SJCRH30 (cell line): ENCODE measurements around the gene PVR. TPM values are rescaled to one million over a fixed set of nuclear protein-coding genes. Genes with fewer than 3 reads are reported as not detected.
"Not testable (repeated sequence)": the region's sequence is repeated elsewhere in the genome, so short reads cannot be mapped to it uniquely, and the experiment has no call there.

Source experiments
- DNase-seq, 2 experiments: peaks; one replicate each; pipeline ENCODE4 v3.0.0-alpha.2; 2015 to 2020
- H3K27ac ChIP-seq: fragments of 250-450 bp; sonication (Bioruptor Pico); 2 replicates; pipeline ENCODE4 v1.5.1; 2020; ENCODE audit warnings: mild to moderate bottlenecking, moderate library complexity
- H3K27me3 ChIP-seq: fragments of 250-450 bp; sonication (Bioruptor Pico); 2 replicates; pipeline ENCODE4 v1.5.1; 2020; ENCODE audit warnings: mild to moderate bottlenecking, moderate library complexity
- H3K36me3 ChIP-seq: fragments of 250-450 bp; sonication (Bioruptor Pico); 2 replicates; pipeline ENCODE4 v1.5.1; 2020; ENCODE audit warnings: mild to moderate bottlenecking, moderate library complexity
- H3K4me1 ChIP-seq: fragments of 250-450 bp; sonication (Bioruptor Pico); 2 replicates; pipeline ENCODE4 v1.5.1; 2020; ENCODE audit warnings: mild to moderate bottlenecking, moderate library complexity
- H3K4me3 ChIP-seq: fragments of 250-450 bp; sonication (Bioruptor Pico); 2 replicates; pipeline ENCODE4 v1.5.1; 2020; ENCODE audit warnings: mild to moderate bottlenecking, moderate library complexity
- H3K9me3 ChIP-seq: fragments of 250-450 bp; sonication (Bioruptor Pico); replicated peaks from 2 replicates; pipeline ENCODE4 v1.5.1; 2020; ENCODE audit warnings: mild to moderate bottlenecking, moderate library complexity
- total RNA-seq: library from RNA; depleted of rRNA; stranded (reverse); fragments of >200 nt; shearing (Covaris generic); gene quantifications from 2 replicates; pipeline ENCODE4 v1.2.3, GENCODE V29; 2014; rRNA removed

The PVR gene
- total RNA-seq, 1 experiment from 2014 or later = 45.4 TPM

GRCh38 chr19:44702551-44703176, 59.0 kb downstream of the PVR start:
- H3K9me3 ChIP-seq = no peaks in the 10 kb centered on the region
- peaks cover 22% of the 10 kb centered on the region for H3K4me1 ChIP-seq
- H3K36me3 ChIP-seq = no peaks in the 10 kb centered on the region
- 0 out of 2 replicates have a peak, but pooled peaks cover 4% of the 10 kb centered on the region for H3K27me3 ChIP-seq
- no peak overlapping the region for H3K4me3 ChIP-seq
- DNase-seq = no peak
- H3K27ac ChIP-seq = no peak overlapping the region

GRCh38 chr19:44703336-44704078, 59.8 kb downstream of the PVR start:
- Histone ChIP-seq H3K9me3 (no peaks in the 10 kb centered on the region), H3K27me3 (no peaks in the 10 kb centered on the region), H3K4me1 (peaks cover 22% of the 10 kb centered on the region), H3K4me3 (no peak overlapping the region), H3K27ac (no peak overlapping the region), H3K36me3 (no peaks in the 10 kb centered on the region)
- DNase-seq = no peak

DNA sequence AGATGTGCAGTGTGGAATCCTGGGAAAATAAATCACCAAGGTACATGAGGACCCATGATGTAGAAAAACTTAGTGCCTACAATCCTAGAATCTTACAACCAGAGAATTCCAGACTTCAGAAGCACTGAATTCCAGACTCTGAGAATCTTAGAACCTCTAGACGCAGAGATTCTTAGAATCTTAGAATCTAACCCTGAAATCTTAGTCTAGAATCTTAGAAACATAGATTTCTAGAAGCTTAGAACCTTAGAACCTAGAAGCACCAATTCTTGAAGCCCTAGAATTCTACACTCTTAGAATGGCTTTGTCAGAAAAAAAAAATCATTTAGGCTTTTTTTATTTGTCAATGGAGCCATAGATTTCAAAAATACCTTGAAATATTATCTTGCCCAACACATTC, 61.3 kb downstream of the PVR start:
- H3K9me3 ChIP-seq = no peaks in the 10 kb centered on the region
- peaks cover 22% of the 10 kb centered on the region for H3K4me1 ChIP-seq
- H3K4me3 ChIP-seq = no peak overlapping the region
- no peak for DNase-seq
- H3K36me3 ChIP-seq = no peaks in the 10 kb centered on the region
- H3K27me3 ChIP-seq = no peaks in the 10 kb centered on the region
- H3K27ac ChIP-seq = peak overlapping the region; percentile 82; the same call in 1 of the 2 replicates

DNA sequence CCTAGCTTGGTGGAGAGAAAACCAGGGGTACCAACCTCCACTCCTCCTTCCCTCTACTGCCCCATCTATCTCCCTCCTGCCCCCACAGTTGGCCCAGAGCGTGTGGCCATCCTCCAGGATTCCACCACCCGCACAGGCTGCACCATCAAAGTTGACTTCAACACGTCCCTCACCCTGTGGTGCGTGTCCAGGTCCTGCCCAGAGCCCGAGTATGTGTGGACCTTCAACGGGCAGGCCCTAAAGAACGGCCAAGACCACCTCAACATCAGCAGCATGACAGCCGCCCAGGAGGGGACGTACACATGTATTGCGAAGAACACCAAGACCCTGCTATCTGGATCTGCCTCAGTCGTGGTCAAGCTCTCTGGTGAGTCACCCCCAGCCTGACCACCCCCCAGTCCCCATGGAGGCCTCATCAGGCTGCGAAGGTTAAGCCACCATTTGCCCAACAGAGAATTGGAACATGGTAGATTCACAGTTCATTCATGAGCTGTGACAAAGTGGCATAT, 61.8 kb downstream of the PVR start:
- DNase-seq = no peak
- Histone ChIP-seq H3K36me3 (no peaks in the 10 kb centered on the region), H3K27ac (peak overlapping the region; percentile 82), H3K4me1 (peaks cover 22% of the 10 kb centered on the region), H3K27me3 (no peaks in the 10 kb centered on the region), H3K9me3 (no peaks in the 10 kb centered on the region), H3K4me3 (no peak overlapping the region)

DNA sequence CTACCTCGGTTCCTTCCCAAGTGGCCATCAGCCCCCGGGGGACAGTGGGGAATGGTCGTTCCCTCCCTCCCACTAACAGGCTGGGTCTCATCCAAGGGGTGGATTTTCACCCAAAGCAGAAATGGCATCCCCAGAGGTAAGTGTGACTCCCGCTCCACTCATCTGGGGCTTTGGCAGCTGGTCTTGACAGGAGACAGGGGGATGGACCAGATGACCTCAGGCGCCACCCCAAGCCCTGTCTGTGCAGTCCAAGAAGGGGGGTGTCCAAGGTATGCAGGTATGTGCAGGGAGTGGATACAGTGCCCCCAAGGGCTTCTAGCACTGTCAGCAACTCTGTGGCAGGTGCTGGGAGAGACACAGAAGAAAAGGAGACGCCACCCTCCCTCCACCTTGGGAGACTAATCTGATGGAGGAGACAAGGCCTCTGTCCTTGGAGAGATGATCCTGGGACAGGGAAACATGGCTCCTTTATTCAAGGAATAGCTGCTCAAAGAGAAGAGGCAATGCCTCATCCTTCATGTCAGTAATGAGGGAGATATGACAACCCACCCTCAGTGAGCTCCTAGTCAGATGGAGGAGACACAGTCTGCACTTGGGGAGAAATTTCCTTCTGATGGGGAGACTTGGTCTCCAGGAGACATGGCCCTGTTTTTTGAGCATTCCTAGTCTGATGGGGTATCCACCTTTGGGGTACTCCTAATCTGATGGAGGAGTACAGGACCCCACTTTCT, 63.0 kb downstream of the PVR start:
- no peaks in the 10 kb centered on the region for H3K36me3 ChIP-seq
- no peak for DNase-seq
- H3K4me3 ChIP-seq = no peak overlapping the region
- H3K4me1 ChIP-seq = peaks cover 18% of the 10 kb centered on the region
- H3K9me3 ChIP-seq = no peaks in the 10 kb centered on the region
- peak overlapping the region; percentile 82 for H3K27ac ChIP-seq
- H3K27me3 ChIP-seq = no peaks in the 10 kb centered on the region

DNA sequence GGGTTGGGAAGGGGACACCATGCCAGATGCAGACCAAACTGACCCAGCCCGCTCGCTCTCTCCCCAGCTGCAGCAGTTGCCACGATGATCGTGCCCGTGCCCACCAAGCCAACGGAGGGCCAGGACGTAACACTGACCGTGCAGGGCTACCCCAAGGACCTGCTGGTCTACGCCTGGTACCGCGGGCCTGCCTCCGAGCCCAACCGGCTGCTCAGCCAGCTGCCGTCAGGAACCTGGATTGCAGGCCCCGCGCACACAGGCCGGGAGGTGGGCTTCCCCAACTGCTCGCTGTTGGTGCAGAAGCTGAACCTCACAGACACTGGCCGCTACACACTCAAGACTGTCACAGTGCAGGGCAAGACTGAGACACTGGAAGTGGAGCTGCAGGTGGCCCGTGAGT, 64.1 kb downstream of the PVR start:
- Histone ChIP-seq H3K27ac (no peak overlapping the region), H3K4me1 (peaks cover 18% of the 10 kb centered on the region), H3K4me3 (no peak overlapping the region), H3K27me3 (no peaks in the 10 kb centered on the region), H3K36me3 (no peaks in the 10 kb centered on the region), H3K9me3 (no peaks in the 10 kb centered on the region)
- DNase-seq = no peak

DNA sequence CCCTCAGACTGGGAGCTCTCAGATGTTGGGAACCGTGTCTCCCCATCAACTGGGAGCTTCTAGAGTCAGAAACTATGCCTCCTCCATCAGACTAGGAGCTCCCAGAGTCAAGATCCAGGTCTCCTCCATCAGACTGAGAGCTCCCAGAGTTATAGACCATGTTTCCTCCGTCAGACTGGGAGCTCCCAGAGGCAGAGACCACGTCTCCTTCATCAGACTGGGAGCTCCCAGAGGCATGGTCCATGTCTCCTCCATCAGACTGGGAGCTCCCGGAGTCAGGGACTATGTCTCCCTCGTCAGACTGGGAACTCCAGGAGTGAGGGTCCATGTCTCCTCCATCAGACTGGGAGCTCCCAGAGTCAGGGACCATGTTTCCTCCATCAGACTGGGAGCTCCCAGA, 65.2 kb downstream of the PVR start:
- no peak overlapping the region for H3K27ac ChIP-seq
- H3K9me3 ChIP-seq = no peaks in the 10 kb centered on the region
- no peak for DNase-seq
- no peaks in the 10 kb centered on the region for H3K27me3 ChIP-seq
- H3K4me3 ChIP-seq = no peak overlapping the region
- H3K36me3 ChIP-seq = no peaks in the 10 kb centered on the region
- H3K4me1 ChIP-seq = peaks cover 18% of the 10 kb centered on the region

GRCh38 chr19:44709434-44710266, 65.9 kb downstream of the PVR start:
- H3K4me3 ChIP-seq, H3K27me3 ChIP-seq, DNase-seq, H3K36me3 ChIP-seq, H3K9me3 ChIP-seq, H3K27ac ChIP-seq: not testable (repeated sequence)
- peaks cover 18% of the 10 kb centered on the region for H3K4me1 ChIP-seq

DNA sequence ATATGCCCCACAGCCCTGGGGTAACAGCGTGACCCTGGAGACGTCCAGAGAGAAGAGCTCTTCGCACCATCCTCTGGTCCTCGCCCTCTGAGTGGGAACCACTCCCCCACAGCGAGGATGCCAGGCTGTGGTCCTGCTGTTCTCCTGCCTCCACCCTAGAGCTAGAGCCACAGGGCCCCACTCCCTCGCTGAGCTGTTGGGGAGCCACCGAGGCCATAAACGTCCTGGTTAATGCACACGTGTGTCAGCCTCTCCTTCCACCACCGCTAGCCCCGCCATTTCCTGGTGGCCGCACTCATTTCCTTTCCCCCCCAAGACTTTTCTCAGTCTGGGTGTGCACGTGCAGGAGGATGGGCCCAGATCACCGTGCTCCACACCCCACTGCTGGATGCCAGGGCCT, 66.8 kb downstream of the PVR start:
- H3K9me3 ChIP-seq = no peaks in the 10 kb centered on the region
- no peak for DNase-seq
- no peak overlapping the region for H3K4me3 ChIP-seq
- H3K4me1 ChIP-seq = peaks cover 11% of the 10 kb centered on the region
- no peak overlapping the region for H3K27ac ChIP-seq
- H3K36me3 ChIP-seq = no peaks in the 10 kb centered on the region
- no peaks in the 10 kb centered on the region for H3K27me3 ChIP-seq

GRCh38 chr19:44712864-44713515, 69.3 kb downstream of the PVR start:
- Histone ChIP-seq H3K27me3 (no peaks in the 10 kb centered on the region), H3K4me1 (no peaks in the 10 kb centered on the region; the same call in 1 of the 2 replicates), H3K4me3 (no peak overlapping the region), H3K9me3 (no peaks in the 10 kb centered on the region), H3K36me3 (no peaks in the 10 kb centered on the region), H3K27ac (no peak overlapping the region)
- DNase-seq = no peak

Other genes starting within 250 kb of the PVR start
- gene ZNF285, start 242.3 kb upstream of the PVR start, total RNA-seq = 1.3 and 2.0 TPM in 2 replicates
- not detected in 2 replicates for gene ZNF229, start 195.4 kb upstream of the PVR start, total RNA-seq
- gene ZNF180, start 143.4 kb upstream of the PVR start, total RNA-seq = 12.3 and 13.9 TPM in 2 replicates
- gene CEACAM20, start 114.2 kb upstream of the PVR start, total RNA-seq = not detected in 2 replicates
- not detected in 2 replicates for gene IGSF23, start 30.3 kb upstream of the PVR start, total RNA-seq
- 2.4 and 2.5 TPM in 2 replicates for gene CEACAM19, start 27.6 kb downstream of the PVR start, total RNA-seq
- 0.18 and 0.73 TPM in 2 replicates for gene CEACAM16, start 55.2 kb downstream of the PVR start, total RNA-seq
- 7.3 and 10.0 TPM in 2 replicates for gene BCL3, start 104.8 kb downstream of the PVR start, total RNA-seq
- gene CBLC, start 134.0 kb downstream of the PVR start, total RNA-seq = not detected in 2 replicates
- 15.5 and 15.9 TPM in 2 replicates for gene BCAM, start 165.2 kb downstream of the PVR start, total RNA-seq
- gene NECTIN2, start 202.4 kb downstream of the PVR start, total RNA-seq = 46.0 and 50.2 TPM in 2 replicates
- gene TOMM40, start 247.3 kb downstream of the PVR start, total RNA-seq = 104 and 110 TPM in 2 replicates